Measurements from ENCODE around the gene PARP3.
"Not testable (repeated sequence)": the region's sequence is repeated elsewhere in the genome, so short reads cannot be mapped to it uniquely, and the experiment has no call there.

The PARP3 gene

DNA sequence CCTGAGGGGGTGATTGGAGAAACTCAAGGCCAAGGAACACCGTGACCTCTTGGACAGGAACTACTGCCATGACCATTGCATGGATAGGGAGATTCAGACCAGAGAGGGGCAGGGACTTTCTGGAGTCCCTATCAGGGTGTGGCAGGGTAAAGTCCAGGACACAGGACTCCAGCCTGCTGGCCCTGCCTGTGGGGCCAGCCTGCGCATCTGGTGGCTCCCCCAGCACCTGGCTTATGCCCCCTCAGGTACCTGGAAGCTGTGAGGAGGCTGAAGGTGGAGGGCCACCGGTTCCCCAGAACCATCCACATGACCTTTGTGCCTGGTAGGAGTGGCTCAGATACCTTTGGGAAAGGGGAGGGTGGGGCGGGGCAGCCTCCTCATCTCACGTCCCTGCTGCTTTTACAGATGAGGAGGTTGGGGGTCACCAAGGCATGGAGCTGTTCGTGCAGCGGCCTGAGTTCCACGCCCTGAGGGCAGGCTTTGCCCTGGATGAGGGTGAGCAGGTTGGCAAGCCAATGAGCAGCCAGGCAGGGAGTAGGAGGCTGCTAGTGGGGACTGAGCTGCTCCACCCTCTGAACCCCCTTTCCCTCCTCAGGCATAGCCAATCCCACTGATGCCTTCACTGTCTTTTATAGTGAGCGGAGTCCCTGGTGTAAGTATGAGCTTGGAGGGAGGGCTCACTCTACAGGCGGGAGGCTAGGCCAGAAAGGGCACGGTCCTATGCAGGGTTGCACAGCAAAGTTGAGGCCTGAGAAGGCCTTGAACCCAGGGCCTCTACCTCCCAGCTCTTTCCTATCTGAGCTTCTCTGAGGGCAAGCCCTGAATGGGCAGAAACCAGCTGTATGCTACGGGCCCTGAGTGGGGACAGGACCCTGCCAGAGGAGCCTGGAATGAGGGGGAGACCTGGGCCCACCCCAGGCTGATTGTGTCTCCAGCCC is 44.1 kb downstream of the PARP3 start:
- DNase-seq, result no peak

DNA sequence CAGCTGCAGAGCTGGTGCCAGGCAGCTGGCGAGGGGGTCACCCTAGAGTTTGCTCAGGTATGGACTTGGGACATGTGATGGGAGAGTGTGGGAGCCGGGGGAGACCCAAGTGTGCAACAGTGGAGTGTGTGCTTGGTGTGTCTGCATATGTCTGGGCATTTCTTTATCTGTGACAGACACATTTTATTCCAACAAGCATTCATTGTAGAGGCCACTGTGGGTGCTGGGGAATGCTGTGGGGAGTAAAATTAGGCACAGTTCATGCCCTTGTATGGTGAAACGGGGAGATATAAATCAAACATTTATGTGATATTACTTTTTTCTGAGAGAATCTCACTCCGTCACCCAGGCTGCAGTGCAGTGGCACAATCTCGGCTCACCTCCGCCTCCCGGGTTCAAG is 45.4 kb downstream of the PARP3 start:
- DNase-seq, result no peak

DNA sequence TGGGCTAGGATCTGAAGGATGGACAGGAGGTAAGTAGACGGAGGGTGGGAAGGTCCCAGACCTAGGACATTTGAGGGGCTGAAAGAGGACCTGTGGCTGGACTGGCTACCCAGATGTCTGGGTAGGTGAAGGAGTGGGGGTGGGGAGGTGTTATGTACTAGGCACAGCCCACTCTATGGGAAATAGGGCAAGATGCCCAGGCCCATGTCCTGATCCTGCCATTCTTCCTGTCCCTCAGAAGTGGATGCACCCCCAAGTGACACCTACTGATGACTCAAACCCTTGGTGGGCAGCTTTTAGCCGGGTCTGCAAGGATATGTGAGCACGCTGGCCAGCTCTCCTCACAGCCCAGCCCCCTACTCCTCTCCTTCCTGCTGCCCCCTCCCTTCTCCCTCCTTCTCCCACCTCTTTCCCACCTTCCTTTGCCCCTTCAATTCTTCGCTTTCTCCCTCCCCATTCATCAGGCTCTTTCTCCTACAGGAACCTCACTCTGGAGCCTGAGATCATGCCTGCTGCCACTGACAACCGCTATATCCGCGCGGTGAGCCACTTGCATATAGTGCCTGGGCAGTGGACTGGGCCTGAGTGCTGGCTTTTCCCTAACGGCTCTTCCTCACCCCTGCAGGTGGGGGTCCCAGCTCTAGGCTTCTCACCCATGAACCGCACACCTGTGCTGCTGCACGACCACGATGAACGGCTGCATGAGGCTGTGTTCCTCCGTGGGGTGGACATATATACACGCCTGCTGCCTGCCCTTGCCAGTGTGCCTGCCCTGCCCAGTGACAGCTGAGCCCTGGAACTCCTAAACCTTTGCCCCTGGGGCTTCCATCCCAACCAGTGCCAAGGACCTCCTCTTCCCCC is 46.4 kb downstream of the PARP3 start:
- no peak for DNase-seq

DNA sequence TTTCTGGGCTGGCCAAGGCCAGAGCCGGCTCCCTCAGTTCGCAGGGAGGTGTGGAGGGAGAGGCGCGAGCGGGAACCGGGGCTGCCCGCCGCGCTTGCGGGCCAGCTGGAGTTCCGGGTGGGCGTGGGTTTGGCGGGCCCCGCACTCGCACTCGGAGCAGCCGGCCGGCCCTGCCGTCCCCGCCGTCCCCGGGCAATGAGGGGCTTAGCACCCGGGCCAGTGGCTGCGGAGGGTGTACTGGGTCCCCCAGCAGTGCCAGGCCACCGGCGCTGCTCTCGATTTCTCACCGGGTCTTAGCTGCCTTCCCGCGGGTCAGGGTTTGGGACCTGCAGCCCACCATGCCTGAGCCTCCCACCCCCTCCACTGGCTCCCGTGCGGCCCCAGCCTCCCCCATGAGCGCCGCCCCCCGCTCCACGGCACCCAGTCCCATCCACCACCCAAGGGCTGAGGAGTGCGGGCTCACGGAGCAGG is 48.4 kb downstream of the PARP3 start:
- not testable (repeated sequence) for DNase-seq

DNA sequence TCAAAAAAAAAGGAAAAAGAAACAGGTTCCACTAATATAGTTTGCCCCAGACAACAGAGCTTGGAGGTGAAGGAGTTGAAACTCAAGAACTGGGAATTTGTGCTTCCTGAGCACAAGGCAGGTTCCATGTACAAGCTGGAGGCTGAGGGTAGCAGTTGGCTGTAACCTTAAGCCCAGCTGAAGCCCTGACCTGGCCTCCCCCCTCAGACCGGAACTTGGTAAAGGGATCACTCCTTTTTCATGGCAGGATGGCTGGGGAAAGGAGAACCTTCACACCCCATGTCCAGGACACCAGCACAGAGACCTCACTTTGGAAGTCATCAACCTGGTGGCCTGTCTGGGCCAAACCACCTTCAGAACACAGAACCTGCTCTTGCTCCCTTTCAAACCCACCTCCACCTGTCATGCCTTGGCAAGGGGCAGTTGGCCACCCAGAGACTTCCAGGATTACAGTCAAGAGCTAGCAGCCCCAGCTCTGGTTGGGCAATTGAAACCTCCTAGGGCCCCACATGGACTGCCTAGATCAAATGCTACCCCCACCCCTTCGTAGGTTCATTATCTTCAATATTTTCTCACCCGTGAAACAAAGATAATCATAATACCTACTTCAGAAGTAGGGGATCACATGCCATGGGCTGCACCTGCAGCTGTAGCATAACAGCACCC is 50.0 kb downstream of the PARP3 start:
- DNase-seq, result no peak

DNA sequence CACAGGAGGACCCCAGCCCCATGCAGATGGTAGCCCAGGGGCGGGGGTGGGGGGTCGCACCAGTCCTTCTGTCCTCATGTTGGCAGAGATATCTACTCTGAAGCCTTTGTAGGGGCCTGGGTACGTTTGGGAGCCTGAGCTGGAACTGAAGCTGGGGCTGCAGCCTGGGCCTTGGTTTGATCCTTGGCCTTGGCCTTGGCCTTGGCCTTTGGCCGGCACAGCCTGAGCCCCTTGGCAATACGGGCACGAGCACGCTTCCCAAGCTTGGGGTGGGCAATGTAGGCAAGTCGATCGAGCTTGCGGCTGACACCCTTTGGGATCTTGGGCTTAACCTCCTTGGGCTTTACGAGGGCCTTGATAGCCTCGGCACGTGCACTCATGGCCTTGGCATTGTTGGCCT is 51.5 kb downstream of the PARP3 start:
- not testable (repeated sequence) for DNase-seq

DNA sequence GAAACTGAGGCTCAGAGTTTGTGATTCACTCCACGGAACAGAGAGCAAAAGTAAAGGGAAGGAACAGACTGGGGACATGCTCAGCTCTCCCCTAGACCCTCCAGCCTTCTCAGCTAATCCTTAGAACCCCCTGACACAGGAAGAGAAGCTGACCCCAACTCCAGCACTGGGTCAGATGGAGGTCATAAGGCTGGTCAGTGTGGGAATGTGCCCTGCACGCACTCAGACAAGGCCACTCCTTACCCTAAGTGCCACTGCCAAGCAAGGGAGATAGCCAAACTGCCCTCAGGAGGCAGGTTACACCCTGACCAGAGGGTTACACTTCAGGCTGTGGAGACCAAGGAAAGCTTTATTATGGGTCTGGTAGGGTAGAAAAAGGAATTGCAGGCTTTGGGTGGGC is 52.4 kb downstream of the PARP3 start:
- DNase-seq, result no peak

DNA sequence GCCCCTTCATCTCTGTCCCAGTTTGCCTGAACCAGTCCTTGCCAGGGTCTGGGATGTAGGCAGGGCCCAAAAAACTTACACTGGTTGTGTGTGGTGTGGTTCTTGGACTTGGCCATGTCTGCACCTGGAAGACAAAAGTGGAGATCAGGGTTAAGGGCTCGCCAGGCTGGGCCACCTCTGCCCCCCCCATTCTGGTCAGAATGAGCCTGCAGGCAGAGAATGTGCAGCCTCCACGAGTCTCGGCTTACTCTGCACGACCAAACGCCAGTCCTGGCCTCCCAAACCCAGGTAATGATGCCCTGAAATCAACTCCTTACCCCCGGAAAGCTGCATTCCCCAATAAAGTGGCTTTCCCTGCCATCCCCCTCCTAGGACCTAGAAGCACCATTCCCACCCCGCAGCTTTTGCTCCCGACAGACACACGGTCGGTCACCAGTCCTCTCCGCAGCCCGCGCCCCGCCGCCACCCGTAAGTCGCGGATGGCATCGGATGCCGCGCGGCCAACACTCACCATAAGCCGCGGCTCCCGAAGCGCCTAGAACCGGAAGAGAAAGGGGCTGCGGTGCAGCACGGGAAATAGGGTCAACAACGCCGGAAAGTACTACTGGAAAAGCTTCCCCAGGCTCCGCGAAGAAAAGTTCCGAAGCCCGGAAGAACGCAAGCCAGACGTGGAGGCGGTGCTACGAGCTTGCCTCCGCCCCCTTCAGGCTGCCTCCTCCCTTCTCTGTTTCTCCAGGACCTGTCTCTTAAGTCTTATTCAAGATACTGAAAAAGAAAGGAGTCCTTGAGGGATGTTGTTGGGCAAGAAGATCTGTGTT is 53.4 kb downstream of the PARP3 start, which contains the start of gene RPL29:
Gene RPL29 (minus strand): TSS at position 550 of the 818 bp plus-strand sequence. CDS start 434 bp downstream, at position 116.
- DNase-seq, result peak; percentile 96

DNA sequence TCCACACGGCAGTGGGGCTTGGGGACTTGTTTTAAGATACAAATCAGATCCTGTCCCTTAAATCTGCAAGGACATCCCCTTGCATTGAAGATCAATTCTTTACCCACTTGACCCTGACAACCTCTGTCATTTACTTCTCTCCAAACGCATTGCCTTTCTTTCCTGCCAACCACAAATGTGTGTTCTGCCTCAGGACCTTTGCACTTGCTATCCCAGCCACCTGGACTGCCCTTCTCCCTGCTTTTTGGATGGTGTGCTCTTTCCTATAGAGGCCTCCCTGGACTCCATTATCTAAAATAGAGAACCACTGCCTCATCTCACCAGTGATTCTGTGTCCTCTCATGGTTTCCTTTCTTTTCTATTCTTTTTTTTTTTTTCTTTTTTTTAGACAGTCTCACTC is 55.0 kb downstream of the PARP3 start:
- DNase-seq, result no peak

DNA sequence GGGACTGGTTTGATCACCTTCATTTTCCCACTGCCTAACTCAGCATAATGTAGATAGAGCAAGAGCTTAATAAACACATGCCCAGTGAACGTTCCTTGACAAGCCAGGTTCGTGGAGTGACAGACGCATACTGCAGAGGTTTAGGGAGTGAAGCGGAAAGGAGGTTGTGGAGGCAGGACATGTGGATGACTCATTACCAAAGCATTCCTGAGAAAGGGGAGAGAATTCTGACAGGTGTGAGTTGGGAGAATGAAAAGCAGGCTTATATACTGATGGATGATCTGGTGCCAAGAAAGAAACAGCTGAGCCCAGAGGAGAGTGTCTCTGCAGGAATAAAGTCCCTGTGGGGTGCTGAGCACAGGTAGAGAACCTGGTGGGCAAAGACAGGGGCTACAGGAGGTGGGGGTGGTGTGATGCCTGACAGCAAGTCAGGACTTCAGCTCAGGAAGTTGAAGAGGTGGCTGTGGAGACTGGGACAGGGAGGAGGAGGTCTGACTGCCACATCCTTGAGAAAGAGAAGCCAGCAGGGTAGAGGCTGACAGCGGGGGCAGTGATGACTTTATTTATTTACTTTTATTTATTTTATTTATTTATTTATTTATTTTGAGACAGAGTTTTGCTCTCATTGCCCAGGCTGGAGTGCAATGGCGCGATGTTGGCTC is 55.9 kb downstream of the PARP3 start:
- DNase-seq, result no peak
